Stimulated activated CD8-positive, alpha-beta memory T cell treated with anti-CD3 and anti-CD28 coated beads, Interleukin-15, amount 100 ng/mL, for 48 hours (primary cell): ENCODE data around the gene KLHL2.

ENCODE experiments used
- DNase-seq, 2 donors: peaks; one replicate each; pipeline ENCODE4 v3.0.0-alpha.2; 2020; ENCODE audit warnings: low read depth in 2 of 2

The KLHL2 gene

DNA sequence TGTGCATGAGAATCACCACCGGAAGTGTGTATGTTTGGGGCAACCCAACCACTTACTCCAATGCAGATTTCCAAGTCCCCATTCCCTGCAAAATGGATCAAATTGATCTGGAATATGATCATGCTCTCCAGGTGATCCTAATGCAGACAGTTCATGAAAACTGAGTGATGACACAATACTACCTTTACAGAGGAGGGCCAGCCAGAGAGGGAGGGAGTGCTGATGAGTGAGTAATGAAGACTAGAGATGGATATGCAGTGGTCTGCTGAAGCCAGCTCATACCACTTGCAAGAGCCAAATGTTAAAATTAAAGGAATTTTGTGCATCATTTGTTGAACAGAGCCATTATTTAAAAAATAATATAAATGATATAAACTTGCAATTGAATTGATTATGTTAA is 161.2 kb downstream of the KLHL2 start:
- DNase-seq, result no peak

DNA sequence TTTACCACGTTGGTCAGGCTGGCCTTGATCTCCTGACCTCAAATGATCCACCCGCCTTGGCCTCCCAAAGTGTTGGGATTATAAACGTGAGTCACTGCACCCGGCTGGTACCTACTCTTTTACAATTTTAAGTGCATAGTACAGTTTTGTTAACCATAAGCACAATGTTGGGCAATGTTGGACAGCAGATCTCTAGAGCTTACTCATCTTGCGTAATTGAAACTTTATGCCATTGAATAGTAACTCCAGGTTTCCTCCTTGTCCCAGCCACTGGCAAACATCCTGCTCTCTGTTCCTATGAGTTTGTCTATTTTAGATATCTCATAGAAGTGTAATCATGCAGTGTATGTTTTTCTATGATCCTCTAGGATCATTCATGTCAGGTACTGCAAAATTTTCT is 162.2 kb downstream of the KLHL2 start:
- no peak for DNase-seq

DNA sequence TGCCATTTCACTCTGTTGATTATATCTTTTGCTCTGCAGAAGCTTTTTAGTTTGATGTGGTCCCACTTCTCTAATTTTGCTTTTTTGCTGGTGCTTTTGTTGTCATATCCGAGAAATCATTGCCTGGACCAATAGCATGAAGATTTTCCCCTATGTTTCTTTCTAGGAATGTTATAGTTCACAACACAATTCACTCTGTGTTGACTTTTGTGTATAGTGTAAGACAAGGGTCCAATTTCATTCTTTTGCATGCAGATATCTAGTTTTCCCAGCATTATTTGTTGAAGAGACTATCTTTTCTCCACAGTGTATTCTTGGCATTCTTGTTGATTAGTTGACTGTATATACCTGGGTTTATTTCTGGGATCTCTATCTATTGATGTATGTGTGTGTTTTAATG is 163.2 kb downstream of the KLHL2 start:
- no peak for DNase-seq
